ENCODE measurements around the gene PPARA.

The PPARA gene

GRCh38 chr22:46224044-46224897 is 73.9 kb downstream of the PPARA start:
- DNase-seq = no peak

- DNase-seq = no peak
These were observed 74.6 kb downstream of the PPARA start for GRCh38 chr22:46224898-46225290.

DNA sequence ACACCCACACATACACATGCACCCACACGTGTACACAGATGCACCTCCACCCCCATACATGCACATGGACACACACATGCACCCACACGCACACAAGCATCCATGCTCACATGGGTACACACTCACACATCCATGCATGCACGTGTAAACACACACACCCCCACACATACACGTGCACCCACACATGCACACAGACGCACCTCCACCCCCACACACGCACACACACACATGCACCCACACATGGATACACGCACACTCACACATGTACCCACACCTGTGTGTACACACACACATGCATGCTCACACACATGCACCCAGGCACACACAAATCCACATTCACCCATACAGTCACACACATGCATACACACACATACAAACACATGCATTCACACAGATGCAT is 75.3 kb downstream of the PPARA start:
- no peak for DNase-seq

- DNase-seq = no peak
These were observed 76.3 kb downstream of the PPARA start for GRCh38 chr22:46226577-46226976.

GRCh38 chr22:46229701-46230100 is 79.4 kb downstream of the PPARA start:
- no peak for DNase-seq

DNA sequence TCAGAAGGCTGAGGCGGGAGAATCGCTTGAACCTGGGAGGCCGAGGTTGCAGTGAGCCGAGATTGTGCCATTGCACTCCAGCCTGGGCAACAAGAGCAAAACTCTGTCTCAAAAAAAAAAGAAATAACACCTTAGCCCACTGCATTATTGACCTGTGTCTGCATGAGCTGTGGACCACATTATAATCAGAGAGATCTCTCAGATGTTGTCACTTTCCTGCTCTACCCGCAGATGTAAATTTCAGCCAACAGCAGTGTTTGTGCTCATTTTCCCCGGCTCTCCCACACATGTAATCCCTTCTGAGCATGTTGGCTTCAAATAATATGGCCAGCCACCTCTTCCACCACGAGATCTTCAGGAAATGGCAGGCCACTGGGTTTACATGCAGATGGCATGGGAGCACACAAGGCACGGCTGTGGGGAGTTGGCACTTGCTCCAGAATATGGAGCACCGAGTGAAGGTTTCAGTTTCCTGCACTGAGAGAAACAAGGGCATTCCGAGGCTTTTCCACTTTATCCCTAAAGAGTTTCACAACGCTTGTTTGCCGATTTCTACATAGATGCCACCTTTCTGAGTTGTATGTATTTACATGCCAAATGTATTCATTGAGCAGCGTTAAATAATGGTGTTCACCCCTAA is 80.1 kb downstream of the PPARA start:
- DNase-seq = no peak

DNA sequence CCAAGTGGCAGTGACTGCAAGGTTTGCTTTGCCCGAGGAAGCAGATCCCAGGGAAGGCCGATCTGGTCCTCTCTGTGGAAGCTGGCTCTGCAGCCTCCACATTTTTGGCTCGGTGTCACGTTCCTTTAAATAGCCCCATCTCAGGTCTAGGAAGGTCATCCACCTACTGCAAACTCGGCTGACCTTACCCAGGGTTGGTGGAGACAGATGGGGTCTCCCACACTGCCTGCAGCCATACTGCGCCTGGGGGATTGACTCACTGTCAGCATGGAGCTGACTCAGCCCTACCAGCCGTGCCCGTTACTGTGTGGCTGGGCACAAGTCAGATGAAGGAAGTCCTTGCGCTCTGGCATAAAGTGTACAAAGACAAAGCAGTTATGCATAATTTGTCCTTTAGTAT is 82.9 kb downstream of the PPARA start:
- DNase-seq = no peak

GRCh38 chr22:46234969-46235368 is 84.6 kb downstream of the PPARA start:
- DNase-seq = no peak

GRCh38 chr22:46237453-46238124 is 87.3 kb downstream of the PPARA start:
- no peak for DNase-seq

- no peak for DNase-seq
These were observed 88.2 kb downstream of the PPARA start for GRCh38 chr22:46238541-46238940.

DNA sequence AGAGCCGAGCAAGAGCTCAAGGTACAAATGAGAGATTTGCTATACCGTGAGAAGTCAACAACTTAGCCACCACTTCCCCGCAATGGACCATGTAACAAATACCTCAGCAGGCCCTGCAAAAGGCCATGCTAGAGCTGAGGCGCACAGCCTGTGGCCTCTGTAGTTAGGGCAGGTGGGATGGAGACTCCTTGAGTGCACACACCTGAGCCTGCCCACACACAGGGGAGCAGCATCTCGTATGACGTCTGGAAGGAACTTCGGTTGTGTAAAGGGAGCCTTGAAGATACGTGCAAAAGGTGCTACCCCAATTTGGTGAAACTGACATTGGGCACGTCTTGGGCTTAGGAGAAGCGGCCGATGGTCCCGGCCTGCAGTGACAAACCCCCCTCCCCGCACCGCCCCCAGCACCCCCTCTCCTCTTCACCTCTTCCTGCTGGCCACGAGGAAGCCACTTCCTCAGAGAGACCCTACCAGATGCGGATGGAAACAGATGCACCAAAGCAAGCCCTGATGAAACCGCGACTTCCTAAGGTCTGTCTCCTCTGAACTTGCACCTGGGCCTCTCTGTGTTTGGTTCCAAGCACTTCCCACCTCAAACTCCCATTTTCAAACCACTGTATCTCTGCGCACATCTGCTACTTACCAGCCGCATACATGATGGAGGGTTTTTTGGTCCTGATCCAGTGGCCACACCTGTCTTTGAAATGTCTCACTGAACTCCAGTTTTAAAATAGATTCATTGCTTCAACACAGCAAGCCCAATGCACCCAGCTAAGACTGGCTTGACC is 89.1 kb downstream of the PPARA start:
- peak; percentile 13 for DNase-seq

DNA sequence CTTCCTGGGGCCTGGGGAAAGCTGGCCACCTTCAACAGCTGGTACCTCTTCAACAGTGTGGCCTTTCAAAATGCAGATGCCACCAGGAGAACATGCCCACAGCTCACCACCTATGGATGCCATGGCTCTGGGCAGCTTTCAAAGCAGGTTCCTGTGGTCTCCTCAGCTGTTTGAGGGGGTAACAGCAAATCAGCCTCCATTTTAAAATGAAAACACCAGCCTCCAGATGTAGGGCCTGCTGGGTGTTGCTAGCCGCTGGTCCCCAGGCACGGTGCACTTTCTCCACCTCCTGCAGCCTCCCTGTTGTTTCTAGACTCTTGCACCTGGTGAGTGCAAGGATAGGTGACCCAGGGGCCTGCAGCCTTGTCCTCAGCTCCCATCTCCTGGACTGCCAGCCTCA is 89.7 kb downstream of the PPARA start:
- no peak for DNase-seq

DNA sequence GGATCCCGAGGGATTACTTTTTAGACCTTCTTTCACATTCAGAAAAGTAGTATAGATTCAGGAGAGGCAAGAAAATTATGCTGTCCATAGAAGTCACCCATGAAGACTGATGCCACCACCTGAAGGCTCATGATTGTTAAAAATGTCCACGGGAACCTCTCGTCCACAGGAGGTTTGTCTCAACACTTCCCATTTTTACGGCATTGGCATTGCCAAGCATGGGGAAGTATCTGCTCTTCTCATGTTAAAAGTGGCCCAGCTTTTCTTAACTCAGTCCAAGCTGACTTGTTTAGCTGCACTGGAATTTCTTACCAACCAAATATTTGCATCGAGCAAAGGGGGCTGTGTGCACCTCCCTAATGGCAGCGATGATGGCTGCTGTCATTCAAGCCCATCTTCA is 90.2 kb downstream of the PPARA start:
- DNase-seq = no peak

DNA sequence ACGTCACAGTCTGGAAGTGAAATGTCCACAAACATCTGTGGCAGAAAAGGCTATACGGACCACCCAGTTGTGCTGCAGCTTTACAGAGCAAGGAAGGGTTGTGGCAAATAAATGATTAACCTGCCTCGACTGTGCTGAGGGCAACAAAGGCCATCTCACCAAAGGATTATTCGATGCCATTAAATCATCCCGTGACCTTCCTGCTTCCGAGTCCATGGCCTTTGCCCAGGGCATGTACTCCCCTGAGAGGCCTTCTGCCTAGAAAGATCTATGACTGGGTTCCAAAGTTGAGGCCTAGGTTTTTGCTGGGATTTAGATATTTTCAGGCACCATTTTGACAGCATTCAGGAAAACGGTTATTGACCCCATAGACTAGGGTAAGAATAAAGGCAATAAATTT is 90.6 kb downstream of the PPARA start:
- DNase-seq = no peak

DNA sequence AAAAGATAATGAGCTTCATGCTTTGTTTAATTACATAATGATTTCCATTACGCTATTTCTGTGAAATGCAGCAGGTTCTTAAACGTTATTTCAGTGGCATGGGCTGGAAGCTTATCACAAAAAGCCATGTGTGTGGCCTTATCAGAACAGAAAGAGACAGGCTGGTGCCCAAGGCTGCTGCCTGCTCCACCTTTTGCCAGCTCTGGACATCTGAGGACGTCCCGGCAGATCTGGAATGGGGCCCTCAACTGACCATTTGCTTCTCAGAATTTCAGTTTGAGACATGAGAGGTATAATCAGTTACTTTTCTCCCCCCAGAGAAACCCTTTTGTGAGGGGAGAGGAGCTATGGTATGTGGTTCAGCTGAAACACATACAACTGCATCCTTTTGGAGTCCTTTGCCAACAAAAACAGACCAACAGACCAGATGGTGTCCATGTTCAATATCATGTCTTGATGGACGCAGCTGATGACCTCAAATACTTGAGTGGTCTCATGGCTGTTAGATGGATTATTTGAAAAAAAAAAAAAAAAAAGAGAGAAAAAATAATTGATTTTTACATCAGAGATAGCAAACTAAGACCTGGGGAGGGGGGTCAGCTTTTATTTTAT is 91.2 kb downstream of the PPARA start:
- no peak for DNase-seq

DNA sequence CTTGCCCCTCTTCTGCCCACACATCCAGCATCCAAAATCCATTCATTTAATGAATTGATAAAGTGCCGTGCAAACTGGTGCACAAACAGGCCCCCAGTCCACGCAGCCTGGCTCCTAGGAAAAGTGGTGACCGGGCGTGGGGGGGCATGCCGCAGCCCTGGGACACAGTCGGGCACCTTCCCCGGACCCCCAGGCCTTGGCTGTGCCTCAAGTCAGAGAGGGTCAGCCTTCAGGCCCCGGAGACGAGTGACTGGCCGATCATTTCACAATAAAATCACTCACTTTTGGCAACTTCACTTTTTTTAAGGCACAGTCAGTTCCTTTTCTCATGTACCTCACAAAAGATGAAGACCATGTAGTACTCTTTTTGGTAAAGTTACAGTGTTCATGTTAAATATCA is 91.8 kb downstream of the PPARA start:
- no peak for DNase-seq

DNA sequence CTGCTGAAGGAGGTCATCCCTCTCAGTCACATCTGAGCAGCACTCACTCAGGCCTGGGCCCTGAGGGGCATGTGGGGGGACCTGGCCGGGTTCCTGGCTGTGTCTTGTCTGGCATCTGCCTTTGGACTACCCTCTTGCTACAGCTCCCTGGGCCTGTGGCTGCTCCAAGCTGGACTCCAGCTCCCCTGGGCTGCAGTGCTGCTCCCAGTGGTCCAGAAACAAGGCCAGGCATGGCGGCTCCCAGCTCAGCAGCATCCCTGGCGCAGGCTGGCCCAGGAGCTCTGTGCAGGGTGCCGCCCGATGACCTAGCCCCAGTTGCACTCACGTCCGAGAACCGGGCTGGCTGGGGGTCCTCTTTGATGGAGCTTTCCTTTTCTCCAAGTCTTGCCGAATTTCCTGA is 94.4 kb downstream of the PPARA start:
- DNase-seq = no peak

GRCh38 chr22:46245511-46245910 is 95.2 kb downstream of the PPARA start:
- DNase-seq = no peak

DNA sequence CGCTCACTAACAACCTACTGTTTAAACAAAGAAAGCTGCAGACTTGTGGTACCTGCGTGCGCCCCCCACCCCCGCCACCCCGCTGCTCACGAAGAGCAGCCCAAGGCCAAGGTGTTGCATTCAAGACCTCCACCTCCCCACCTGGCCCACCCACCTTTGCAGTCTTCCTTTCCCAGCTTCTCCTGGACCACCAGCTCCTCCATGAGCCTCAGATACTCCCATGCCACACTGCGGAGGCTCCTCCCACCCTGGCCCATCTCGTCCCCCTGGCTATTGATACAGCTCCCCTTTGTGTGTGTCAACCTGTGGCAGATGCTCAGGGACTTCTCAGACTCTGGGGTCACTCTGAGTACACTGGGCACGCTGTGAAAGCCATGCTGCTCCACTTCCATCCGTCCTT is 95.9 kb downstream of the PPARA start:
- DNase-seq = no peak

GRCh38 chr22:46247443-46247975 is 97.2 kb downstream of the PPARA start:
- no peak for DNase-seq

DNA sequence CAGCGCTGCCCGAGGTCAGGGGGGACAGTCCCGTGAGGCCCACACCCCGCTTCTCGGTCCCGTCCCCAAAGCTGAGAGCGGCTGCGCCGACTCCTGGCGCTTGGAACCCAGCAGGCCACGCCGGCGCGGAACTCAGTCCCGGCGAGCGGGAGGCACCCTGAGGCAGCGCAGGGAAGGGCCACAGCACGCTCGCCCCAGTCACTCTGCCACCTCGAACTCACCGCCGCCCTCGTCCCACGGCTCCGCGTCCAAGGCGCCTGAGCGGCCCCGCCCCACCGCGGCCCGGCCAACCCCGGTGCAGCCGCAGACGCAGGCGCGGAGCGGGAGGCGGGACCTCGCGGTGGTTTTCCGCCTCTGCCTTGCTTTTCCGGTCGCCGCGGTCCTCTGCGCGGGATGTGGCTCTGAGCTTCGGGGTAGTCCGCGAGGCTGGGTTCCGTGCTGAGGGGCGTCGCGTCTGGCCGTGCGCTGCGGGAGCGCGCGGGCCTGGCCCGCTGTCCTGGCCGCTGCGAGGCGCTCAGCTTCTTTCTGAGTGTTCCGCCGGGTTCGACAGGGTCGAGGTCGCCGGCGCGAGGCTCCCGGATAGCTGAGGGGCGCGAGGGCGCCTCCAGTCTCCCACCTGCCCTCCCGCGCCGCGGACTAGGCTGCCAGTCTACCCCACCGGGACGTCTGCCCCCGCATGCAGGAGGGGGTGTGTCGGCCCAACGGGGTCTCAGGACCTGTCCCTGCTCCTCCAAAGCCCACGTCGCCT is 99.9 kb downstream of the PPARA start, which contains the start of gene CDPF1:
CDPF1 (minus strand) TSS at position 259 of the 748 bp plus-strand sequence. CDS start 2,009 bp downstream, outside the sequence.
- peak; percentile 90 for DNase-seq

DNA sequence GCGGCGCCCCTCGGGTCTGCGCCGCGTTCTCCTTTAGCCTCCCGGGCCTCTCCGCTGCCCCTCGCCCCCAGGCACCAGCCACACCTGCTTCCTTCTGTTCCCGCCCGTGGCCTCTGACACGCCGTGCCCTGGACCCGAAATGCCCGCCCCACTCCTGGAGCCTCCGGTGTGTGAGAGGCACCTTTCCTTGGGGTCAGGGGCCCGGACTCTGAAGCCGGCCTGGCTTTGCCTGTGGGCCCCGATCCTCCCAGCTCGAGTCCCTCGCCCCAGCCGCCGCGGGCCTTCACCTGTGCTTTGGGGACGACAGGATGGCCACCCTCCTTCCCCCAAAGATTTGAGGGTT is 100.4 kb downstream of the PPARA start:
- no peak for DNase-seq

Measured in CD4-positive, alpha-beta T cell treated with Interleukin-21 for 1 hour (primary cell).